B cell (primary cell): ENCODE measurements around the gene FBXO2. TPM values are rescaled to one million over a fixed set of nuclear protein-coding genes. Genes with fewer than 3 reads are reported as not detected.
A peak's percentile ranks its signal among the peaks of the same experiment; 100 is the strongest.

Experiments
- ATAC-seq: fragments of 200-7000 bp; cut with Tn5 transposase; one replicate; pipeline ENCODE4 v1.10.0; 2021; ENCODE audit warnings: low read depth, mild to moderate bottlenecking, moderate number of reproducible peaks, moderate library complexity
- CTCF ChIA-PET: fragments of 350-600 bp; sonication (Branson Sonifier 250); formaldehyde crosslinking; loops from one replicate; lab custom pipeline; 2021; ENCODE audit warnings: antibody characterized with exemption, inconsistent platforms; lab: Charles Lee
- POLR2A ChIA-PET: fragments of 350-600 bp; sonication (Branson Sonifier 250); formaldehyde crosslinking; loops from one replicate; lab custom pipeline; 2021; ENCODE audit warnings: antibody characterized with exemption; lab: Charles Lee
- DNase-seq: peaks from one replicate; pipeline ENCODE4 v3.0.0; 2013
- H2AFZ ChIP-seq: 2 replicates; pipeline ENCODE4 v1.6.1; 2012; ENCODE audit warnings: mild to moderate bottlenecking, low read depth, low read length; ENCODE audit not compliant: insufficient read depth, poor library complexity, severe bottlenecking
- H3K27ac ChIP-seq, 2 donors: 1 replicate in 1 of 2; 2 replicates in 1 of 2; pipeline ENCODE4 v1.5.1; 2012 to 2013; ENCODE audit warnings: low read length in 2 of 2, mild to moderate bottlenecking in 2 of 2, moderate library complexity in 1 of 2
- H3K27me3 ChIP-seq, 4 experiments: fragments of 200-600 bp in 1 of 4; sonication (generic) in 1 of 4; replicated peaks in 1 of 4; 1 replicate in 2 of 4; 2 replicates in 2 of 4; pipeline versions ENCODE4 v1.6.1 to v1.7.0; 2013 to 2016; ENCODE audit warnings: low read length in 3 of 4, mild to moderate bottlenecking in 2 of 4, mixed read lengths in 1 of 4, moderate library complexity in 1 of 4; ENCODE audit not compliant: insufficient read depth in 4 of 4, control insufficient read depth in 3 of 4; ENCODE audit errors: control extremely low read depth in 1 of 4
- H3K36me3 ChIP-seq, 2 experiments: replicated peaks in 1 of 2; 1 replicate in 1 of 2; 2 replicates in 1 of 2; pipeline versions ENCODE4 v1.6.1 to v1.7.1; 2013; ENCODE audit warnings: low read length in 1 of 2; ENCODE audit not compliant: insufficient read depth in 2 of 2, control insufficient read depth in 1 of 2; ENCODE audit errors: control extremely low read depth in 1 of 2, extremely low read depth in 1 of 2
- H3K4me1 ChIP-seq, 2 donors: fragments of 200-600 bp in 1 of 2; sonication (generic) in 1 of 2; 1 replicate in 1 of 2; 2 replicates in 1 of 2; pipeline versions ENCODE4 v1.5.1 to v1.6.1; 2013 to 2017; ENCODE audit warnings: low read length in 2 of 2; ENCODE audit not compliant: control insufficient read depth in 2 of 2, insufficient read depth in 2 of 2
- H3K4me2 ChIP-seq: replicated peaks from 2 replicates; pipeline ENCODE3; 2012; ENCODE audit warnings: mild to moderate bottlenecking, low read depth, low read length; ENCODE audit not compliant: poor library complexity, severe bottlenecking
- H3K4me3 ChIP-seq, 5 experiments: fragments of 200-600 bp in 1 of 5; sonication (generic) in 1 of 5; 1 replicate in 3 of 5; 2 replicates in 2 of 5; pipeline versions ENCODE4 v1.5.1 to v1.7.0; 2011 to 2016; ENCODE audit warnings: low read length in 4 of 5, mild to moderate bottlenecking in 4 of 5, low read depth in 2 of 5, control low read depth in 1 of 5, moderate library complexity in 1 of 5; ENCODE audit not compliant: insufficient read depth in 1 of 5; ENCODE audit errors: control extremely low read depth in 1 of 5, extremely low read depth in 1 of 5
- H3K79me2 ChIP-seq: fragments of 200-600 bp; sonication (generic); one replicate; pipeline ENCODE4 v1.6.0; 2016; ENCODE audit warnings: low read length; ENCODE audit not compliant: control insufficient read depth, insufficient read depth
- H3K9ac ChIP-seq: fragments of 200-600 bp; sonication (generic); 2 replicates; pipeline ENCODE4 v1.6.1; 2017; ENCODE audit warnings: mild to moderate bottlenecking, low read length, moderate library complexity
- H3K9me3 ChIP-seq, 3 donors: one replicate each; pipeline versions ENCODE4 v1.6.1 to v1.7.1; 2013; ENCODE audit warnings: low read length in 2 of 3; ENCODE audit not compliant: control insufficient read depth in 2 of 3, insufficient read depth in 1 of 3; ENCODE audit errors: control extremely low read depth in 1 of 3
- H4K20me1 ChIP-seq: 2 replicates; pipeline ENCODE4 v1.6.0; 2012; ENCODE audit warnings: mild to moderate bottlenecking, low read length; ENCODE audit not compliant: insufficient read depth, control insufficient read depth, poor library complexity, severe bottlenecking
- H3K27ac Mint-ChIP-seq: one replicate; pipeline ENCODE4 v1.8.0; 2021; ENCODE audit warnings: mixed read lengths
- H3K27me3 Mint-ChIP-seq: one replicate; pipeline ENCODE4 v1.8.0; 2021; ENCODE audit warnings: mixed read lengths
- H3K4me1 Mint-ChIP-seq: one replicate; pipeline ENCODE4 v1.8.0; 2021; ENCODE audit warnings: mixed read lengths
- H3K4me3 Mint-ChIP-seq: one replicate; pipeline ENCODE4 v1.8.0; 2021; ENCODE audit warnings: mixed read lengths
- H3K9me3 Mint-ChIP-seq: one replicate; pipeline ENCODE4 v1.8.0; 2022; ENCODE audit warnings: mixed read lengths; ENCODE audit not compliant: insufficient read depth
- EZH2 ChIP-seq: IDR thresholded peaks from 2 replicates; pipeline ENCODE4 v1.6.1; 2012; ENCODE audit warnings: borderline replicate concordance, low read depth, mild to moderate bottlenecking, moderate library complexity, low read length; ENCODE audit not compliant: insufficient read depth, poor library complexity, severe bottlenecking
- WGBS: methylation state at CpG from one replicate; pipeline ENCODE4 v1.1.5; 2013; ENCODE audit warnings: missing lambda C conversion rate; ENCODE audit not compliant: insufficient coverage; 5-methylcytosine and 5-hydroxymethylcytosine counted together
- intact Hi-C: fragments of 100-400 bp; cut with micrococcal nuclease; formaldehyde crosslinking; loops from one replicate; pipeline ENCODE4 v1.10.0; 2022
- polyA plus RNA-seq: library from polyadenylated mRNA; depleted of rRNA; stranded (reverse); fragments of >200 nt; gene quantifications from 2 replicates; pipeline ENCODE4 v1.2.3, GENCODE V29; 2012
- total RNA-seq, 2 donors: library from RNA; stranded (reverse); fragments of 120-200 nt in 1 of 2; gene quantifications; 1 replicate in 1 of 2; 2 replicates in 1 of 2; pipeline versions ENCODE4 v1.2.3 to v1.2.4, GENCODE V29; 2013 to 2022
- TF ChIP-seq, protein P1 (sequence below): fragments of 200-600 bp; IDR thresholded peaks from one replicate; pipeline ENCODE4 v1.8.0; 2022; ENCODE audit warnings: antibody characterized with exemption, mild to moderate bottlenecking

FBXO2 gene
- total and polyA plus RNA-seq, 2 donors (not counting 1 experiment from before 2014, with no cell fraction given) = 9.6 TPM

DNA sequence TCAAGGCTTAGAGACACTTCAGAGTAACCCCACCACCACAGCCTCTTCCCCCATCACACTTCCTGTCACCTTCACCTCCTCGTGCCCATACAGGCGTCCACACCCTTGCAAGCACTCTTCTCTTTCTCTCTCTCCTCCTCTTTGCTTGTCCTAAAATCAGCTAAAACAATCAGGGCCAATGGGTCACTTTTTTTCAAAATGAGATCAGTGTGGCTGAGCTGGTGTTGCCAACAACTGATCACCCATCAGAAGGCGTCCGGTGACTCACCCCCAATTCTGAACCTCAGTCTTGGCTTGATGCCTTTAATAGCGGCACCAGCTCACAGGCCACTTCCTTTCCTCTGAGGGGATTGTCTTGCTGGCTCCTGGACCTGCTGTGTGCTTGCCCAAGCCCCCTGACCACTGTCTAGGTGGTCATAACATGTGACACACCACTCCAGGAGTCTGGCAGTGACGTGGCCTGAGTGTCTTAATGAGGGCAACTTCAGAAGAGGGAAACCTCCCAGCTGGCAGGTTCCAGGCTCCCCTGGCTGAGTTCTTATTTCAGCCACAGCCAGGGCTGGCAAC, 38.9 kb upstream of the FBXO2 start:
- Histone ChIP-seq H3K27me3 (peaks cover 0 to 43% (median 21%) of the 10 kb centered on the region in 4 experiments), H4K20me1 (no peaks in the 10 kb centered on the region), H3K27ac (no peak overlapping the region), H3K4me3 (no peak overlapping the region), H3K9me3 (no peaks in the 10 kb centered on the region), H3K4me1 (peaks cover 24 to 26% of the 10 kb centered on the region in 2 donors), H3K4me2 (no peak overlapping the region), H3K36me3 (no peaks in the 10 kb centered on the region), H3K9ac (no peak overlapping the region), H2AFZ (no peak overlapping the region), H3K79me2 (no peaks in the 10 kb centered on the region)
- CTCF ChIA-PET = interaction anchor here (0.8 to 1.7 kb wide), 2 partner anchors 18 to 28 kb away, joined by 3 to 4 read pairs; no protein-coding TSS in a partner anchor
- Mint-ChIP-seq H3K4me3 (peak overlapping the region; percentile 47), H3K27me3 (peaks cover 49% of the 10 kb centered on the region), H3K9me3 (no peaks in the 10 kb centered on the region), H3K27ac (no peak overlapping the region), H3K4me1 (peaks cover 24% of the 10 kb centered on the region)
- TF ChIP-seq, protein P1, sequence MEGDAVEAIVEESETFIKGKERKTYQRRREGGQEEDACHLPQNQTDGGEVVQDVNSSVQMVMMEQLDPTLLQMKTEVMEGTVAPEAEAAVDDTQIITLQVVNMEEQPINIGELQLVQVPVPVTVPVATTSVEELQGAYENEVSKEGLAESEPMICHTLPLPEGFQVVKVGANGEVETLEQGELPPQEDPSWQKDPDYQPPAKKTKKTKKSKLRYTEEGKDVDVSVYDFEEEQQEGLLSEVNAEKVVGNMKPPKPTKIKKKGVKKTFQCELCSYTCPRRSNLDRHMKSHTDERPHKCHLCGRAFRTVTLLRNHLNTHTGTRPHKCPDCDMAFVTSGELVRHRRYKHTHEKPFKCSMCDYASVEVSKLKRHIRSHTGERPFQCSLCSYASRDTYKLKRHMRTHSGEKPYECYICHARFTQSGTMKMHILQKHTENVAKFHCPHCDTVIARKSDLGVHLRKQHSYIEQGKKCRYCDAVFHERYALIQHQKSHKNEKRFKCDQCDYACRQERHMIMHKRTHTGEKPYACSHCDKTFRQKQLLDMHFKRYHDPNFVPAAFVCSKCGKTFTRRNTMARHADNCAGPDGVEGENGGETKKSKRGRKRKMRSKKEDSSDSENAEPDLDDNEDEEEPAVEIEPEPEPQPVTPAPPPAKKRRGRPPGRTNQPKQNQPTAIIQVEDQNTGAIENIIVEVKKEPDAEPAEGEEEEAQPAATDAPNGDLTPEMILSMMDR = no peak
- no peak for TF ChIP-seq EZH2
- ATAC-seq = no peak
- POLR2A ChIA-PET = interaction anchor here (0.6 to 1.4 kb wide), 2 partner anchors 27 to 429 kb away, joined by 3 to 6 read pairs; no protein-coding TSS in a partner anchor
- intact Hi-C loops = no loop called here
- DNase-seq = no peak
- WGBS = 8% methylated on average over 6 of the region's 6 CpGs

DNA sequence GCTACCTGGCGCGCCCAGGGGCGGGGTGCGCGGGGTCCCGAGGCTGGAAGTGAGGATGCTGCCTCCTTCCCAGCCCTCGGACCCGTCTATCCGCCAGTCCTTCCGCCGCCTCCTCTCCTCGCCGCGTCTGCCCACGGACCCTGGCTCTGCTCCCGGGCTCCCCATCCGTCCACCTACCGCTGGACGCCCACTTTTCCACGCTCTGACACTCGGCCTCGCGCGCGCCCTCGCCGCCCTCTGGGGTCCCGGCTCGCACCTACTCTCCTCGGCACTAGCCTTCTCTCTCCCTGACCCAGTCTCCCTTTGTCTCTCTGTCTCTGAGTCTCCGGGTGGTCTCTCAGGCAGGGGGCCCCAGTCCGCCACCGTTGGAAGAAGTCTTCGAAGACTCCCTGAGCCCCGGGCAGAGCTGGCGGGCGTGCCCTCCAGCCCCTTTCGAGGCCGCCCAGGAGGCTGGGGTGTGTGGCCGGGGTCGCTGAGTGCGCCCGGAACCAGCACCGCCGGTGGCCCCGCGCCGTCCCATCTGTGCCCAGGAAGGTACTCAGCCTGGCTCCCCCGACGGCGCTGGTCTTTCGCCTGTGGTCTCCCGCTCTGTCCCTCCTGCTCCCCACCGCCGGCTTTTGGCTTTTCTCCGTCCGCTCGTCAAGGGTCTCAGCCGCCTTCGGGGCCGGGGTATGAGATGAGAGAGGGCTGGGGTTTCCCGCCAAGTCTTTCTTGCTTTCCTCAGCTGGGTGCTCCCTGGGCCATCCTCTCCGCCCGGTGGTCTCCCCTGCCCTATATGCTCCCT, 37.9 kb upstream of the FBXO2 start:
- ATAC-seq (no peak), DNase-seq (no peak)
- POLR2A ChIA-PET = no interaction called here
- peaks cover 0 to 48% (median 21%) of the 10 kb centered on the region in 4 experiments for H3K27me3 ChIP-seq
- intact Hi-C loops = no loop called here
- H3K4me2 ChIP-seq = peak overlapping the region; percentile 77
- no peak overlapping the region for H3K27ac ChIP-seq
- H3K36me3 ChIP-seq = no peaks in the 10 kb centered on the region
- H3K4me1 ChIP-seq = peaks cover 24 to 26% of the 10 kb centered on the region in 2 donors
- Mint-ChIP-seq H3K27ac (peak overlapping the region; percentile 32), H3K4me1 (peaks cover 24% of the 10 kb centered on the region), H3K9me3 (no peaks in the 10 kb centered on the region), H3K4me3 (peak overlapping the region; percentile 76), H3K27me3 (peaks cover 54% of the 10 kb centered on the region)
- H3K79me2 ChIP-seq = no peaks in the 10 kb centered on the region
- TF ChIP-seq, protein P1 = no peak
- no peak for TF ChIP-seq EZH2
- no peak overlapping the region for H2AFZ ChIP-seq
- WGBS = 9% methylated on average over 55 of the region's 64 CpGs
- no peak overlapping the region for H3K4me3 ChIP-seq
- no peak overlapping the region for H3K9ac ChIP-seq
- no peaks in the 10 kb centered on the region for H3K9me3 ChIP-seq
- CTCF ChIA-PET = no interaction called here
- no peaks in the 10 kb centered on the region for H4K20me1 ChIP-seq
